Stimulated activated CD4-positive, alpha-beta T cell treated with anti-CD3 and anti-CD28 coated beads, Interleukin-15, amount 100 ng/mL, for 1 hour (primary cell): Measurements from ENCODE around the gene MRPS6.

Source experiments
- DNase-seq, 2 donors: peaks; one replicate each; pipeline ENCODE4 v3.0.0-alpha.2; 2020; ENCODE audit warnings: low read depth in 1 of 2, low spot score in 1 of 2

The MRPS6 gene

GRCh38 chr21:34071683-34072082 lies 1.7 kb upstream of the MRPS6 start:
- DNase-seq = no peak

- no peak for DNase-seq
Observed at GRCh38 chr21:34072145-34073031, 990 bp upstream of the MRPS6 start.

- peak; percentile 22 to 34 for DNase-seq
Observed at GRCh38 chr21:34073749-34074282, 438 bp downstream of the MRPS6 start.

- no peak for DNase-seq
Observed at GRCh38 chr21:34074283-34075090, 1.1 kb downstream of the MRPS6 start.

- DNase-seq = no peak
Observed at GRCh38 chr21:34075091-34075425, 1.7 kb downstream of the MRPS6 start.

- DNase-seq = no peak
Observed at GRCh38 chr21:34075760-34076660, 2.6 kb downstream of the MRPS6 start.

GRCh38 chr21:34076835-34077234 lies 3.5 kb downstream of the MRPS6 start:
- DNase-seq = no peak

GRCh38 chr21:34077888-34078287 lies 4.5 kb downstream of the MRPS6 start:
- no peak for DNase-seq

- DNase-seq = no peak
Observed at GRCh38 chr21:34078915-34079314, 5.5 kb downstream of the MRPS6 start.

GRCh38 chr21:34080710-34081109 lies 7.3 kb downstream of the MRPS6 start:
- no peak for DNase-seq

GRCh38 chr21:34082769-34083168 lies 9.4 kb downstream of the MRPS6 start:
- no peak for DNase-seq

GRCh38 chr21:34083357-34083756 lies 10.0 kb downstream of the MRPS6 start:
- DNase-seq = no peak

- DNase-seq = no peak
Observed at GRCh38 chr21:34085129-34085528, 11.8 kb downstream of the MRPS6 start.

- no peak for DNase-seq
Observed at GRCh38 chr21:34086887-34087306, 13.5 kb downstream of the MRPS6 start.

GRCh38 chr21:34088752-34089151 lies 15.4 kb downstream of the MRPS6 start:
- no peak for DNase-seq

- no peak for DNase-seq
Observed at GRCh38 chr21:34091032-34091431, 17.7 kb downstream of the MRPS6 start.

- DNase-seq = no peak
Observed at GRCh38 chr21:34091607-34092006, 18.2 kb downstream of the MRPS6 start.

- no peak for DNase-seq
Observed at GRCh38 chr21:34092262-34092921, 19.0 kb downstream of the MRPS6 start.

GRCh38 chr21:34093083-34093482 lies 19.7 kb downstream of the MRPS6 start:
- no peak for DNase-seq

- no peak for DNase-seq
Observed at GRCh38 chr21:34094949-34095348, 21.6 kb downstream of the MRPS6 start.
